Vagina (tissue), 2 donors: ENCODE results near the gene ZNF862.

ENCODE experiments used
- POLR2A ChIP-seq, 2 donors: fragments of 450-650 bp; IDR thresholded peaks; one replicate each; pipeline ENCODE4 v1.6.1; 2017; ENCODE audit warnings: antibody characterized with exemption in 2 of 2, mild to moderate bottlenecking in 2 of 2, moderate library complexity in 2 of 2
- POLR2AphosphoS5 ChIP-seq, 2 donors: sonication (generic); formaldehyde crosslinking; IDR thresholded peaks; one replicate each; pipeline ENCODE4 v1.9.0; 2017; ENCODE audit warnings: antibody characterized with exemption in 2 of 2, mild to moderate bottlenecking in 2 of 2, low read depth in 1 of 2; ENCODE audit not compliant: insufficient read depth in 1 of 2
- TF ChIP-seq, protein P1 (sequence below), 3 experiments: fragments of 450-650 bp in 2 of 3; fragments of 200-600 bp in 1 of 3; sonication (generic) in 1 of 3; IDR thresholded peaks; one replicate each; pipeline ENCODE4 v1.5.1; 2017 to 2019; ENCODE audit warnings: antibody characterized with exemption in 3 of 3, mild to moderate bottlenecking in 2 of 3, moderate library complexity in 2 of 3

DNA sequence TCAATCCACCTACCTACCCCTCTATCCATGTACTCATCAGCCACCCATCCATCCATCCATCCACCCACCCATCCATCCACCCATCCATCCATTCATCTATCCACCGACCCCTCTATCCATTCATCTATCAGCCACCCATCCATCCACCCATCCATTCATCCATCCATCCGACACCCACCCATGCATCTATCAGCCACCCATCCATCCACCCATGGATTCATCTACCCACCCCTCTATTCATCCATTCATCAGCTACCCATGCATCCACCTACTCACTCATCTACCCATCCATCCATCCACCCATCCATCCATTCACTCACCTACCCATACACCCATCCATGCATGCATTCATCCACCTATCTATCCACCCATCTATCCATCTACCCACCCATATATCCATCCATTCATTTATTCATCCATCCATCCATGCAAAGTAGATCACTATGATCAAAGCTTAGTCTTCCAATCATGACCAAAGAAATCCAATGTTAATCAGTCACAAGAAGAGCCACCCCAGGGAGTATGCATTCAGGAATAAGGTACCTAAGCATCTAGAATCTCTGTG, 37.1 kb upstream of the ZNF862 start:
- TF ChIP-seq, protein P1, sequence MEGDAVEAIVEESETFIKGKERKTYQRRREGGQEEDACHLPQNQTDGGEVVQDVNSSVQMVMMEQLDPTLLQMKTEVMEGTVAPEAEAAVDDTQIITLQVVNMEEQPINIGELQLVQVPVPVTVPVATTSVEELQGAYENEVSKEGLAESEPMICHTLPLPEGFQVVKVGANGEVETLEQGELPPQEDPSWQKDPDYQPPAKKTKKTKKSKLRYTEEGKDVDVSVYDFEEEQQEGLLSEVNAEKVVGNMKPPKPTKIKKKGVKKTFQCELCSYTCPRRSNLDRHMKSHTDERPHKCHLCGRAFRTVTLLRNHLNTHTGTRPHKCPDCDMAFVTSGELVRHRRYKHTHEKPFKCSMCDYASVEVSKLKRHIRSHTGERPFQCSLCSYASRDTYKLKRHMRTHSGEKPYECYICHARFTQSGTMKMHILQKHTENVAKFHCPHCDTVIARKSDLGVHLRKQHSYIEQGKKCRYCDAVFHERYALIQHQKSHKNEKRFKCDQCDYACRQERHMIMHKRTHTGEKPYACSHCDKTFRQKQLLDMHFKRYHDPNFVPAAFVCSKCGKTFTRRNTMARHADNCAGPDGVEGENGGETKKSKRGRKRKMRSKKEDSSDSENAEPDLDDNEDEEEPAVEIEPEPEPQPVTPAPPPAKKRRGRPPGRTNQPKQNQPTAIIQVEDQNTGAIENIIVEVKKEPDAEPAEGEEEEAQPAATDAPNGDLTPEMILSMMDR (IDR thresholded peaks at IDR 0.05), result no peak
- no peak for TF ChIP-seq POLR2AphosphoS5 (IDR thresholded peaks at IDR 0.05; ENCODE audit: insufficient read depth in 1 of 2, low read depth in 1 of 2)
- no peak for TF ChIP-seq POLR2A (IDR thresholded peaks at IDR 0.05)
